GM18867 (cell line): ENCODE results near the gene GSTT4.
"Not testable (repeated sequence)": the region's sequence is repeated elsewhere in the genome, so short reads cannot be mapped to it uniquely, and the experiment has no call there.

Experiments
- ATAC-seq: cut with Tn5 transposase; IDR thresholded peaks from one replicate; pipeline ENCODE4 v1.9.1; 2021; ENCODE audit warnings: mild to moderate bottlenecking, moderate library complexity; ENCODE audit not compliant: unreplicated experiment

Gene GSTT4

GRCh38 chr22:24005201-24005600, at the start of gene GSTT4:
Gene GSTT4 (minus strand): TSS chr22:24005453. CDS start chr22:24005356, 97 bp downstream.
- no peak for ATAC-seq

- ATAC-seq: no peak
Measured at GRCh38 chr22:24054356-24054755, 49.1 kb upstream of the GSTT4 start.

GRCh38 chr22:24053481-24054226, 48.4 kb upstream of the GSTT4 start:
- ATAC-seq: peak; percentile 84

- ATAC-seq: no peak
Measured at GRCh38 chr22:24051568-24051967, 46.3 kb upstream of the GSTT4 start.

GRCh38 chr22:24051028-24051427, 45.8 kb upstream of the GSTT4 start:
- ATAC-seq: no peak

- ATAC-seq: no peak
Measured at GRCh38 chr22:24049978-24050377, 44.7 kb upstream of the GSTT4 start.

GRCh38 chr22:24049211-24049610, 44.0 kb upstream of the GSTT4 start:
- no peak for ATAC-seq

- no peak for ATAC-seq
Measured at GRCh38 chr22:24046024-24046423, 40.8 kb upstream of the GSTT4 start.

- no peak for ATAC-seq
Measured at GRCh38 chr22:24043958-24044357, 38.7 kb upstream of the GSTT4 start.

- ATAC-seq: not testable (repeated sequence)
Measured at GRCh38 chr22:24043465-24043864, 38.2 kb upstream of the GSTT4 start.

GRCh38 chr22:24040946-24041345, 35.7 kb upstream of the GSTT4 start:
- ATAC-seq: no peak

- no peak for ATAC-seq
Measured at GRCh38 chr22:24039046-24039445, 33.8 kb upstream of the GSTT4 start.

GRCh38 chr22:24037851-24038765, 32.9 kb upstream of the GSTT4 start:
- ATAC-seq: no peak

GRCh38 chr22:24035296-24035695, 30.0 kb upstream of the GSTT4 start:
- no peak for ATAC-seq

GRCh38 chr22:24033731-24034130, 28.5 kb upstream of the GSTT4 start:
- no peak for ATAC-seq

- no peak for ATAC-seq
Measured at GRCh38 chr22:24030186-24030702, 25.0 kb upstream of the GSTT4 start.

GRCh38 chr22:24029304-24029703, 24.1 kb upstream of the GSTT4 start:
- no peak for ATAC-seq

- no peak for ATAC-seq
Measured at GRCh38 chr22:24028533-24028932, 23.3 kb upstream of the GSTT4 start.

- no peak for ATAC-seq
Measured at GRCh38 chr22:24027991-24028390, 22.7 kb upstream of the GSTT4 start.

GRCh38 chr22:24027389-24027975, 22.2 kb upstream of the GSTT4 start:
- no peak for ATAC-seq

GRCh38 chr22:24026733-24027132, 21.5 kb upstream of the GSTT4 start:
- ATAC-seq: no peak
